ENCODE data around the gene PCDHGC4.

PCDHGC4 gene

DNA sequence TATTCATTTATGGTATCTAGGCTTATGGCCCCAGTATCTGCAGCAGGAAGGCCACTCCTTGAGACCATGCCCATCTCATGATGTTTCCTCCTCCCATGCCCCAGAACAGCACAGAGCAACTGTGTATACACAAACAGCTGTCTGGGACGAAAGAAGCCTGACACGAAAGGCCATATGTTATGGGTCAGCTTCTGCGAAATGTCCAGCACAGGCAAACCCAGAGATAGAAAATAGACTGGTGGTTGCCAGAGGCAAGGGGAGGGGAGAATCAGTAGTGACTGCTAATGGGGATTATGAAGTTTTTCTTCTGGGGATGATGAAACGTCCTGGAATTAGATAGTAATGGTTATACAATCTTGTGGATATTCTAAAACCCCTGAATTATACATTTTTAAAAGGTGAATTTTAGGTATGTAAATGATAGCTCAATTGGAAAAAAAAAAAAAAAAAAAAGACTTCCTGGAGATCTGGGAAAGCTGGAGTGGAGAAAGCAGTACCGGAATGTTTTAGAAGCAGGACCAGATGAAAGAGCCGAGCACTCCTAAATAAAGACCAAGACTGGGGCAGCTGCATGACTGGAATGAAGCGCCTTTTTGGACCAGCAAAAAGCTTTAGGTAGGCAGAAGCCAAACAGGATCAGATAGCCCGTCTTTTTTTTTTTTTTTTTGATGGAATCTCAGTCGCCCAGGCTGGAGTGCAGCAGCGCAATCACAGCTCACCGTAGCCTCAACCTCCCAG, 33.2 kb downstream of the PCDHGC4 start:
- no peak overlapping the region for H3K4me3 ChIP-seq (ENCODE audit: low read depth, low read length)
- no peak for DNase-seq (ENCODE audit: low read depth)
- TF ChIP-seq POLR2A (IDR thresholded peaks at IDR 0.05; ENCODE audit: extremely low read depth, insufficient read length) (no peak), MYC (IDR thresholded peaks at IDR 0.05; ENCODE audit: low read depth, low read length) (no peak)
- TF ChIP-seq, protein P1, sequence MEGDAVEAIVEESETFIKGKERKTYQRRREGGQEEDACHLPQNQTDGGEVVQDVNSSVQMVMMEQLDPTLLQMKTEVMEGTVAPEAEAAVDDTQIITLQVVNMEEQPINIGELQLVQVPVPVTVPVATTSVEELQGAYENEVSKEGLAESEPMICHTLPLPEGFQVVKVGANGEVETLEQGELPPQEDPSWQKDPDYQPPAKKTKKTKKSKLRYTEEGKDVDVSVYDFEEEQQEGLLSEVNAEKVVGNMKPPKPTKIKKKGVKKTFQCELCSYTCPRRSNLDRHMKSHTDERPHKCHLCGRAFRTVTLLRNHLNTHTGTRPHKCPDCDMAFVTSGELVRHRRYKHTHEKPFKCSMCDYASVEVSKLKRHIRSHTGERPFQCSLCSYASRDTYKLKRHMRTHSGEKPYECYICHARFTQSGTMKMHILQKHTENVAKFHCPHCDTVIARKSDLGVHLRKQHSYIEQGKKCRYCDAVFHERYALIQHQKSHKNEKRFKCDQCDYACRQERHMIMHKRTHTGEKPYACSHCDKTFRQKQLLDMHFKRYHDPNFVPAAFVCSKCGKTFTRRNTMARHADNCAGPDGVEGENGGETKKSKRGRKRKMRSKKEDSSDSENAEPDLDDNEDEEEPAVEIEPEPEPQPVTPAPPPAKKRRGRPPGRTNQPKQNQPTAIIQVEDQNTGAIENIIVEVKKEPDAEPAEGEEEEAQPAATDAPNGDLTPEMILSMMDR (IDR thresholded peaks at IDR 0.05; ENCODE audit: low read depth, low read length): no peak
- TF ChIP-seq, protein P2, sequence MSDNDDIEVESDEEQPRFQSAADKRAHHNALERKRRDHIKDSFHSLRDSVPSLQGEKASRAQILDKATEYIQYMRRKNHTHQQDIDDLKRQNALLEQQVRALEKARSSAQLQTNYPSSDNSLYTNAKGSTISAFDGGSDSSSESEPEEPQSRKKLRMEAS (IDR thresholded peaks at IDR 0.05; ENCODE audit: low read depth, low read length): no peak

DNA sequence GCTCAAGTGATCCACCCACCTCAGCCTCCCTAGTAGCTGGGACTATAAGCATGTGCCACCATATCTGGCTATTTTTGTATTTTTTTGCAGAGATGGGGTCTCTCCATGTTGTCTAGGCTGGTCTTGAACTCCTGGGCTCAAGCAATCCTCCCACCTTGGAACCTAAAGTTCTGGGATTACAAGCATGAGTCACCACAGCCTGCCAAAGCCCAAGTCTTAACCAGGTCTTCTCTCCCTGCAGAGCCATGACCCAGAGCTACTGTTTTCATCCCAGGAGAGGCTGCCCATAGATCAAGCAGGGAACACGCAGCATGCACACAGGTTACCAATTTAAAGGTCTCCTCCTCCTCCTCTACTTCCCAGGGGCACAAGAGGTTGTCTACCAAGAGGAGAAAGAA, 33.8 kb downstream of the PCDHGC4 start:
- no peak for DNase-seq (ENCODE audit: low read depth)
- no peak overlapping the region for H3K4me3 ChIP-seq (ENCODE audit: low read depth, low read length)
- no peak for TF ChIP-seq MYC (IDR thresholded peaks at IDR 0.05; ENCODE audit: low read depth, low read length)
- TF ChIP-seq, protein P1 (IDR thresholded peaks at IDR 0.05; ENCODE audit: low read depth, low read length): no peak
- TF ChIP-seq POLR2A (IDR thresholded peaks at IDR 0.05; ENCODE audit: extremely low read depth, insufficient read length): no peak
- TF ChIP-seq, protein P2 (IDR thresholded peaks at IDR 0.05; ENCODE audit: low read depth, low read length): no peak

DNA sequence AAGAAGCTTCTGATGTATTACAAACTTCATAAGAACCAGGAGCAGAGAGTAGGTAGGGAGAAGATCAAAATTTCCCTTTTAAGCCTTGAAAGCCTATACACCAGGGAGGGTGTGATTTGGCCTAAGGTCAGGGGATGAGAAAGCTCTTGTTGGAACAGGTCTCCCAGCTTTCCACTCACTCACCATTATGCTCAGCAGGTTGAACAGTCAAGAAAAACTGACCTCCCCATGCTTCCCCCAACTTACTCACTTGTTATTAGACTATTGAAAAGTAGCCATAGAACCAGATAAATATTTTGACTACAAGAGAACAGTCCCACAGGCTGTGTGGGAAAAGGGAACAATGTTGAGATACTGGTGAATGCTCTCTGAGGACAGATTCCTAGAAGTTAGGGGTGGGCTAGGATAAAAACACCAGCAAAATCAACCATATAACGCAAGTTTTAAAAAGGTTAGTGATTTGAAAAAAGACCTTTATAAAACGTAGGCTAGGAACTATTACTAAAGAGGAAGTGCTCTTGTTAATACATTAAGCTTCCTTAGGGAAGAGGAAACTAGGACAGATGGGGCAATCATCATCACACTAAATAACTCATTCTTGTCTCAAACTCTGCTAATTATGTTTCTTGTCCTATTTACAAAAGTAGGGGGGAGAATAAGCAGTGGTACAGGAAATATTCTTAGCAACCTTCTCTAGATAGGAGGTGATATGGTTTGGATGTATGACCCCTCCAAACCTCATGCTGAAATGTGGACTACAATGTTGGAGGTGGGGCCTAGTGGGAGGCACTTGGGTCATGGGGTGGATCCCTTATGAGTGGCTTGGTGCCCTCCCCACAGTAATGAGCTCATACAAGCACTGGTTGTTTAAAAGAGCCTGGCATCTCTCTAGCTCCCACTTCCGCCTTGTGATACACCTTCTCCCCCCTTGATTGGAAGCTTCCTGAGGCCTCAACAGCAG, 35.1 kb downstream of the PCDHGC4 start:
- no peak overlapping the region for H3K4me3 ChIP-seq (ENCODE audit: low read depth, low read length)
- TF ChIP-seq, protein P1 (IDR thresholded peaks at IDR 0.05; ENCODE audit: low read depth, low read length): no peak
- TF ChIP-seq POLR2A (IDR thresholded peaks at IDR 0.05; ENCODE audit: extremely low read depth, insufficient read length): no peak
- DNase-seq (ENCODE audit: low read depth): no peak

DNA sequence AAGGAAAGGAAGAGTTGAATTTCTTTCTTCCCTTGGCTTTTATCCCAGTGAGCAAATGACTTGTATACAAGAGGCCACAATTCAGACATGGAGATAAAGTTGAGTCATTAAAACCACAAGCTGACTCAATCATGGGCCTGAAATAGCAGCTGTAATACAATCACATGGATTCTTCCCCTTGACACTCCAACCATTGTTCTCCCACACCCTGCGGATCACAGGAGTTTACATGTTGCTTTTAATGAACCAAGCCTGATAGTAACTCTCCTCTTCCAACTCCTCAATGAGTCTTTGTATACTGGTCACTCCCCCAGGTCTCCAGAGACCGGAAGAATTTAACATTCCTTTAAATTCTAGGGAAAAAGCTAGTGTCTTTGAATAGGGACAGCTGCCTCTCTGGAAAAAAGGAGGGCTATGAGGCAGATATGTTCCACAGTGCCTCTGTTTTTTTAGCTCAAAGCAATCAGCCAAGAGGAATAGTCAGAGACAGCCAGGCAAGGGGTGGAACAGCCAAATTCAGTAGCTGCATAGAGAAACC, 36.5 kb downstream of the PCDHGC4 start:
- DNase-seq (ENCODE audit: low read depth): peak; percentile 88
- no peak overlapping the region for H3K4me3 ChIP-seq (ENCODE audit: low read depth, low read length)
- TF ChIP-seq, protein P1 (IDR thresholded peaks at IDR 0.05; ENCODE audit: low read depth, low read length): no peak
- TF ChIP-seq, protein P2 (IDR thresholded peaks at IDR 0.05; ENCODE audit: low read depth, low read length): peak; percentile 74
- peak; percentile 55; the same call in 1 of the 2 replicates for TF ChIP-seq MYC (IDR thresholded peaks at IDR 0.05; ENCODE audit: low read depth, low read length)

DNA sequence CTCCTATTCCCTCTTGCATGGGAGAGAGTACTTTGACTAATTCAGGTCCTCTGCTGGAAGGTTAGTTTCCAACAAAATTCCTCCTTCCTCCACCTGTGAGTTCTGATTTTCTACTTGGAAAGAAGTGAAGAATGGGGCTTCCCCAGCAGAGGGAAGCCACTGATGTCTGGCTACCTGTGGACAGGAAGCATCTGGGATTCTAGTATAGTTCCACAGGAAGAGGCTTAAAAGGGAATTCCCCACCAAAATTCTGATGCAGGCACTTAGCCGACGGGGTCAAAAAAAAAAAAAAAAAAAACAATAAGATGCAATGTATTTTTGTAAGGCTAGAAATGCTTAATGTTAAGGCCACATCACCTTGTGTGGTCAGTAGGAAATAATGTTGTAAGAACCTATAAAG, 37.5 kb downstream of the PCDHGC4 start:
- no peak overlapping the region for H3K4me3 ChIP-seq (ENCODE audit: low read depth, low read length)
- no peak for TF ChIP-seq POLR2A (IDR thresholded peaks at IDR 0.05; ENCODE audit: extremely low read depth, insufficient read length)
- no peak for DNase-seq (ENCODE audit: low read depth)

DNA sequence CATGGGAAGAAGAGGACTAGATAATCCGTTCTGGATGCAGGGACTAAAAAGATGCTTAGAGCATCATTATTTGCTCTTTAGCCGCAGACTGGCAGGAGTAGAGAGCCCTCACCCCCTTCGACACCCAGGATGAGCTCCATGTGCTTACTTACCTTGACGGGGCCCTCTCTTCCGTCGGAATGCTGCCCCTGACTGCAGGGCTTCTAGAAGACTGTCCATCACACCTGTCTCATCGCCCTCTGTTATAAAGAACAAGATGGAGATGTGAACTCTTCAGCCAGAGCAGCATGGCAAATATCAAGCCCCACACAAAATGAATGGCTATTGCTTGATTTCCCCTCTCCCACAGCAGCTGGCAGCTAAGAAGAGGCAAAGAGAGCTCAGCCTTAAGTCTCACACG, 39.2 kb downstream of the PCDHGC4 start:
- H3K4me3 ChIP-seq (ENCODE audit: low read depth, low read length): no peak overlapping the region

More for the DNA sequence above, 39.2 kb downstream of the PCDHGC4 start:
- TF ChIP-seq, protein P1 (IDR thresholded peaks at IDR 0.05; ENCODE audit: low read depth, low read length): no peak
- TF ChIP-seq, protein P2 (IDR thresholded peaks at IDR 0.05; ENCODE audit: low read depth, low read length): no peak
- TF ChIP-seq POLR2A (IDR thresholded peaks at IDR 0.05; ENCODE audit: extremely low read depth, insufficient read length) (no peak), MYC (IDR thresholded peaks at IDR 0.05; ENCODE audit: low read depth, low read length) (no peak)
- no peak for DNase-seq (ENCODE audit: low read depth)

Measured in NB4 (cell line).